ENCODE measurements around the gene BABAM1. TPM values are rescaled to one million over a fixed set of nuclear protein-coding genes. Genes with fewer than 3 reads are reported as not detected.

BABAM1 gene
- total RNA-seq, 1 donor from 2014 or later: 45.8 TPM

DNA sequence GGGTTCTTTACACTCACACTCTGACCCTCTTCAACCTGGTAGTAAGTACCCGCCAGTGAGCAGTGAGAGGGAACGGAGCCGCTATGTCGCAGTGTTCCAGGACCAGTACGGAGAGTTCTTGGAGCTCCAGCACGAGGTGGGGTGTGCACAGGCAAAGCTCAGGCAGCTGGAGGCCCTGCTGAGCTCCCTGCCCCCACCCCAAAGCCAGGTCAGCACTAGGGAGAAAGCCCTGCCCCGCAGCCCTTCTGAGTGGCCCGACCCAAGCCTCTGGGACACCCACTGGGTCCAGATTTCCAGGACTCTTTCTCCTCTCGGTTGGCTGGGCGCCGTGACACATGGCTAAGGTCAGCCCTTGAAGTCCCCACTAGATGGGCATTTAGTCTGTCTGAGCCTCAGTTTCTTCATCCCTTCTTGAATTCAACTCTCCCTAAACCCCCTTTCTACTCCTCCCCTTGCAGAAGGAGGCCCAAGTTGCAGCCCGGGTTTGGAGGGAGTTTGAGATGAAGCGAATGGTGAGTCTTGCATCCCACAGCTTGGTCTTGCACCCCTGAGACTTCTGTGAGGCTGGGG is 39.4 kb upstream of the BABAM1 start:
- no peaks in the 10 kb centered on the region for H3K27me3 ChIP-seq (ENCODE audit: control insufficient read depth, insufficient read depth, low read length)
- TF ChIP-seq, protein P1, sequence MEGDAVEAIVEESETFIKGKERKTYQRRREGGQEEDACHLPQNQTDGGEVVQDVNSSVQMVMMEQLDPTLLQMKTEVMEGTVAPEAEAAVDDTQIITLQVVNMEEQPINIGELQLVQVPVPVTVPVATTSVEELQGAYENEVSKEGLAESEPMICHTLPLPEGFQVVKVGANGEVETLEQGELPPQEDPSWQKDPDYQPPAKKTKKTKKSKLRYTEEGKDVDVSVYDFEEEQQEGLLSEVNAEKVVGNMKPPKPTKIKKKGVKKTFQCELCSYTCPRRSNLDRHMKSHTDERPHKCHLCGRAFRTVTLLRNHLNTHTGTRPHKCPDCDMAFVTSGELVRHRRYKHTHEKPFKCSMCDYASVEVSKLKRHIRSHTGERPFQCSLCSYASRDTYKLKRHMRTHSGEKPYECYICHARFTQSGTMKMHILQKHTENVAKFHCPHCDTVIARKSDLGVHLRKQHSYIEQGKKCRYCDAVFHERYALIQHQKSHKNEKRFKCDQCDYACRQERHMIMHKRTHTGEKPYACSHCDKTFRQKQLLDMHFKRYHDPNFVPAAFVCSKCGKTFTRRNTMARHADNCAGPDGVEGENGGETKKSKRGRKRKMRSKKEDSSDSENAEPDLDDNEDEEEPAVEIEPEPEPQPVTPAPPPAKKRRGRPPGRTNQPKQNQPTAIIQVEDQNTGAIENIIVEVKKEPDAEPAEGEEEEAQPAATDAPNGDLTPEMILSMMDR (IDR thresholded peaks at IDR 0.05; ENCODE audit: insufficient read depth, low read length, severe bottlenecking): no peak
- peaks cover 10% of the 10 kb centered on the region for H3K36me3 ChIP-seq (ENCODE audit: control insufficient read depth, insufficient read depth, low read length)
- FAIRE-seq (no peak), DNase-seq (ENCODE audit: low read depth) (no peak)
- H3K4me3 ChIP-seq (ENCODE audit: low read depth, low read length): no peak overlapping the region

DNA sequence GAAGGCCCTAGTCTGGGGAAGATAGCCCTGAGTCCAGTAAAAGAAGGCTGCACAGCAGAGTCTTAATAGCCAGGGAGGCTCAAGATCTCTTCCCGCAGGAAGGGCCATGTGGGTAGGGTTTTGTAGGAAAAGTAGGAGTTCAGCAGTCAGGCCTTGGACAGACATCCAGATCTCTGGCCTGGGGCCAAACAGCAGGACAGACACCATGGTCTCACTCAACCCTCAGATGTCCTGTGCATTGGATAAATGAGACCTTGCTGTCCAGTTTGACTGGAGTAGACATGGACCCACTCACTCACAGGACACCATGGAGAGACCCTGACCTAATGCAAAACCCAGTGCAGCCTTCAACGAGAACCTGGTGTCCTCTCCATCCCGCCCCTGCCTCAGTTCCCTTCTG is 37.4 kb upstream of the BABAM1 start:
- FAIRE-seq: no peak
- Histone ChIP-seq H3K4me3 (ENCODE audit: low read depth, low read length) (no peak overlapping the region), H3K36me3 (ENCODE audit: control insufficient read depth, insufficient read depth, low read length) (peaks cover 14% of the 10 kb centered on the region), H3K27me3 (ENCODE audit: control insufficient read depth, insufficient read depth, low read length) (no peaks in the 10 kb centered on the region)
- no peak for DNase-seq (ENCODE audit: low read depth)
- TF ChIP-seq, protein P1 (IDR thresholded peaks at IDR 0.05; ENCODE audit: insufficient read depth, low read length, severe bottlenecking): no peak

DNA sequence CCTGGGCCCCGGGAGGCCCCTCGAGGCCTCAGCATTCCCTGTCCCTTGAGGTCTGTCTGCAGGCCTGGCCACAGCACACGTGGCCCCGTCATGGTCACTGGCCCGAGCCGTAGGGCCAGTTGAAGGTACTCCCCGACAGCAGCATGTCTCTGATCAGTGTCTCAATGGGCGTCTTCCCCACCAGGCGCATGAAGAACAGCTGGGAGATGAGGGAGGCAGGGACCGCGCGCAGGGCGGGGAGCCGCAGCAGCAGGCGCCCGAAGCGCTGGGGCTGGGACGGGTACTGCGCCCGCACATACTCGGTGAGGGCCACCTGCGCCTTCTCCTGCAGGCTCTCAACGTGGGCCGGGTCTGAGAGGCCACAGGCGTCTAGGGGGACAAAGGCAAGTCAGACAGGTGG is 35.0 kb upstream of the BABAM1 start:
- H3K4me3 ChIP-seq (ENCODE audit: low read depth, low read length): no peak overlapping the region
- H3K27me3 ChIP-seq (ENCODE audit: control insufficient read depth, insufficient read depth, low read length): no peaks in the 10 kb centered on the region
- DNase-seq (ENCODE audit: low read depth) (no peak), FAIRE-seq (no peak)
- H3K36me3 ChIP-seq (ENCODE audit: control insufficient read depth, insufficient read depth, low read length): peaks cover 16% of the 10 kb centered on the region
- TF ChIP-seq, protein P1 (IDR thresholded peaks at IDR 0.05; ENCODE audit: insufficient read depth, low read length, severe bottlenecking): no peak

DNA sequence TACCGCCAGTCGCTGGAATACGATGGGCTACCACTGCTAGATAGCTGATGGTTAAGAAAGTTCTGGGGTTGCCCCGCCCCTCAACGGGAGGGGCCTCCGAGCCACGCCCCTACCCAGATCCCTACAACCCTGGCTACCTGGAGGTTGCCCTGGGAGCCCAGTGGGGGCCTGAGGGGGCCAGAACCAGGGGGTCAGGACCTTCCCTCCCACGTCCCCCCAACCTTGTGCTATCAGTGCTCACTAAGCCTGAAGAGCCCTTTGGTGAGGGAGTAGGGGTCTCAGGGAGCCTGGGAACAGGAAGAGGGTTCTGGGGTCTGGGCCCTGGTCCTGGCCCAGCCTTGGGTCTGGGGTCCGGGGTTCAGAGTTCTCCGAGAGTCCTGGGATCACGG is 32.3 kb upstream of the BABAM1 start:
- Histone ChIP-seq H3K27me3 (ENCODE audit: control insufficient read depth, insufficient read depth, low read length) (no peaks in the 10 kb centered on the region), H3K4me3 (ENCODE audit: low read depth, low read length) (peak overlapping the region; percentile 51), H3K36me3 (ENCODE audit: control insufficient read depth, insufficient read depth, low read length) (peaks cover 20% of the 10 kb centered on the region)
- TF ChIP-seq, protein P1 (IDR thresholded peaks at IDR 0.05; ENCODE audit: insufficient read depth, low read length, severe bottlenecking): no peak
- DNase-seq (ENCODE audit: low read depth) (peak; percentile 44), FAIRE-seq (no peak)

DNA sequence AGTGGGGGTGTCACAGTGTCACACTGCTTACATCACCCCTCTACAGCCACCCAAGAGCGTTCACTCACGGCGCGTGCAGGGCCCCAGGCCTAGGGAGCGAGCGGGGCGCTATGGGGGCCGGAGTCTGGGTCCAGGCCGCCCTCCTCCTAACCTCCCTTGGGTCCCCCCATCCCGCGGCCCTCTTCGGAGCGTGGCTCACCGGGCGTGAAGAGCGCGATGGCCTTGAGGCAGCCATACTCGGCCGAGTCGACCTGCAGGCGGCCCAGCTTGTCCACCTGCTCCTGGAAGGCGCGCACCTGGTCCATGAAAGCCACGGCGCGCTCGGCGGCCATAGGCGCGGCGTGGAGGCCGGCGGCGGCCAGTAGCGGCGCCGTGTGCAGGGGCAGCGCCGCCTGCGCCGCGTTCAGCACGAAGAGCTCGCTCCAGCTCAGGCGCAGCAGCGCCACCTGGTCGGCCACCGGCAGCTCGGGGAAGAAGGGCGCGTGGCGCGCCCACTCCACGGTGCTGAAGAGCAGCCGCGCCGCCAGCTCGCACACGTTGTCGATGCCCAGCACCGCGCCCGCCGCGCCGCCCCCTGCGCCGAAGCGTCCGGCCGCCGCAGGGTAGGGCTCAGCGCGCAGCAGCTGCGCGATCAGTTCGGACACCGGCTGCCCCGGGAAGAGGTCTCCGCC is 31.8 kb upstream of the BABAM1 start:
- no peaks in the 10 kb centered on the region for H3K27me3 ChIP-seq (ENCODE audit: control insufficient read depth, insufficient read depth, low read length)
- FAIRE-seq (no peak), DNase-seq (ENCODE audit: low read depth) (peak; percentile 56)
- peak overlapping the region; percentile 51 for H3K4me3 ChIP-seq (ENCODE audit: low read depth, low read length)
- TF ChIP-seq, protein P1 (IDR thresholded peaks at IDR 0.05; ENCODE audit: insufficient read depth, low read length, severe bottlenecking): peak; percentile 66
- H3K36me3 ChIP-seq (ENCODE audit: control insufficient read depth, insufficient read depth, low read length): peaks cover 23% of the 10 kb centered on the region

Measured in bronchial epithelial cell (primary cell).